Sigmoid colon (tissue), 4 donors: ENCODE measurements around the gene METAP1D.

Experiments
- EP300 ChIP-seq, 4 donors: sonication (generic); formaldehyde crosslinking; IDR thresholded peaks; one replicate each; pipeline ENCODE4 v1.6.1; 2017; ENCODE audit warnings: antibody characterized with exemption in 4 of 4
- POLR2A ChIP-seq, 2 donors: fragments of 450-650 bp; IDR thresholded peaks; one replicate each; pipeline ENCODE4 v1.6.1; 2016; ENCODE audit warnings: antibody characterized with exemption in 2 of 2, mild to moderate bottlenecking in 2 of 2, moderate library complexity in 2 of 2
- POLR2AphosphoS5 ChIP-seq, 4 donors: sonication (generic); formaldehyde crosslinking; IDR thresholded peaks; one replicate each; pipeline ENCODE4 v1.6.1; 2017; ENCODE audit warnings: antibody characterized with exemption in 4 of 4
- TF ChIP-seq, protein P1 (sequence below), 4 experiments: fragments of 450-650 bp in 3 of 4; fragments of 200-600 bp in 1 of 4; IDR thresholded peaks; one replicate each; pipeline ENCODE4 v1.5.1; 2016 to 2019; ENCODE audit warnings: antibody characterized with exemption in 4 of 4, mild to moderate bottlenecking in 3 of 4, moderate library complexity in 2 of 4

GRCh38 chr2:172066394-172066886, 66.7 kb downstream of the METAP1D start:
- TF ChIP-seq, protein P1, sequence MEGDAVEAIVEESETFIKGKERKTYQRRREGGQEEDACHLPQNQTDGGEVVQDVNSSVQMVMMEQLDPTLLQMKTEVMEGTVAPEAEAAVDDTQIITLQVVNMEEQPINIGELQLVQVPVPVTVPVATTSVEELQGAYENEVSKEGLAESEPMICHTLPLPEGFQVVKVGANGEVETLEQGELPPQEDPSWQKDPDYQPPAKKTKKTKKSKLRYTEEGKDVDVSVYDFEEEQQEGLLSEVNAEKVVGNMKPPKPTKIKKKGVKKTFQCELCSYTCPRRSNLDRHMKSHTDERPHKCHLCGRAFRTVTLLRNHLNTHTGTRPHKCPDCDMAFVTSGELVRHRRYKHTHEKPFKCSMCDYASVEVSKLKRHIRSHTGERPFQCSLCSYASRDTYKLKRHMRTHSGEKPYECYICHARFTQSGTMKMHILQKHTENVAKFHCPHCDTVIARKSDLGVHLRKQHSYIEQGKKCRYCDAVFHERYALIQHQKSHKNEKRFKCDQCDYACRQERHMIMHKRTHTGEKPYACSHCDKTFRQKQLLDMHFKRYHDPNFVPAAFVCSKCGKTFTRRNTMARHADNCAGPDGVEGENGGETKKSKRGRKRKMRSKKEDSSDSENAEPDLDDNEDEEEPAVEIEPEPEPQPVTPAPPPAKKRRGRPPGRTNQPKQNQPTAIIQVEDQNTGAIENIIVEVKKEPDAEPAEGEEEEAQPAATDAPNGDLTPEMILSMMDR (IDR thresholded peaks at IDR 0.05), result no peak
- no peak for TF ChIP-seq POLR2A (IDR thresholded peaks at IDR 0.05)
- TF ChIP-seq EP300 (IDR thresholded peaks at IDR 0.05), result no peak
- TF ChIP-seq POLR2AphosphoS5 (IDR thresholded peaks at IDR 0.05), result no peak
